H1 (cell line): Measurements from ENCODE around the gene MTURN. TPM values are rescaled to one million over a fixed set of nuclear protein-coding genes. Genes with fewer than 3 reads are reported as not detected.

Source experiments
- CTCF ChIA-PET: fragments of 300-600 bp; sonication (Branson Sonifier 250); formaldehyde crosslinking; loops from one replicate; lab custom pipeline; 2021; ENCODE audit not compliant: partially characterized antibody; lab: Charles Lee
- POLR2A ChIA-PET: fragments of 300-600 bp; sonication (Branson Sonifier 250); formaldehyde crosslinking; loops from one replicate; lab custom pipeline; 2021; ENCODE audit warnings: inconsistent platforms; ENCODE audit not compliant: partially characterized antibody; lab: Charles Lee
- DNase-seq, 2 experiments: peaks; one replicate each; pipeline versions ENCODE4 v3.0.0 to v3.0.0-alpha.2; 2010 to 2022; ENCODE audit warnings: low spot score in 2 of 2, low read depth in 1 of 2, mixed read lengths in 1 of 2
- FAIRE-seq: peaks from 2 replicates; lab custom pipeline; 2011; peaks lifted over from hg19 to GRCh38; lab: Jason Lieb, UNC
- H2AFZ ChIP-seq: 2 replicates; pipeline ENCODE4 v1.8.1; 2012; ENCODE audit warnings: low read length, inconsistent platforms
- H2AK5ac ChIP-seq: 2 replicates; pipeline ENCODE4 v1.6.1; 2013; ENCODE audit warnings: low read depth, low read length
- H2BK120ac ChIP-seq: replicated peaks from 2 replicates; pipeline ENCODE3; 2013; ENCODE audit warnings: low read depth, low read length, inconsistent platforms
- H2BK12ac ChIP-seq: 2 replicates; pipeline ENCODE4 v1.6.1; 2013; ENCODE audit warnings: low read depth, low read length
- H2BK15ac ChIP-seq: 2 replicates; pipeline ENCODE4 v1.6.1; 2013; ENCODE audit warnings: low read length
- H2BK20ac ChIP-seq: 2 replicates; pipeline ENCODE4 v1.6.1; 2013; ENCODE audit warnings: low read length
- H2BK5ac ChIP-seq: 2 replicates; pipeline ENCODE4 v1.6.1; 2013; ENCODE audit warnings: low read depth, low read length
- H3K14ac ChIP-seq: 2 replicates; pipeline ENCODE4 v1.6.1; 2013; ENCODE audit warnings: inconsistent platforms; ENCODE audit not compliant: insufficient read length
- H3K18ac ChIP-seq: 2 replicates; pipeline ENCODE4 v1.6.1; 2013; ENCODE audit warnings: low read length; ENCODE audit errors: extremely low read depth
- H3K23ac ChIP-seq: 2 replicates; pipeline ENCODE4 v1.6.1; 2013; ENCODE audit warnings: inconsistent platforms; ENCODE audit not compliant: insufficient read length
- H3K23me2 ChIP-seq: 2 replicates; pipeline ENCODE4 v1.6.1; 2013; ENCODE audit warnings: low read depth, low read length
- H3K27ac ChIP-seq: 2 replicates; pipeline ENCODE4 v1.6.1; 2011; ENCODE audit warnings: low read depth, low read length, inconsistent platforms
- H3K27me3 ChIP-seq, 4 experiments: replicated peaks in 1 of 4; 1 replicate in 1 of 4; 2 replicates in 3 of 4; pipeline versions ENCODE4 v1.6.1 to v1.8.1; 2011 to 2013; ENCODE audit warnings: low read length in 3 of 4, mild to moderate bottlenecking in 3 of 4, inconsistent platforms in 2 of 4, mixed read lengths in 2 of 4, moderate library complexity in 1 of 4; ENCODE audit not compliant: control insufficient read depth in 3 of 4, insufficient read depth in 3 of 4; ENCODE audit errors: extremely low read depth in 1 of 4
- H3K36me3 ChIP-seq, 4 experiments: 2 replicates each; pipeline versions ENCODE4 v1.6.1 to v1.8.1; 2011 to 2013; ENCODE audit warnings: mild to moderate bottlenecking in 4 of 4, low read length in 3 of 4, moderate library complexity in 2 of 4, control low read depth in 1 of 4, inconsistent platforms in 1 of 4; ENCODE audit not compliant: insufficient read depth in 4 of 4, control insufficient read depth in 2 of 4
- H3K4ac ChIP-seq: replicated peaks from 2 replicates; pipeline ENCODE3; 2013; ENCODE audit warnings: low read length, low read depth, mixed read lengths, inconsistent platforms; ENCODE audit not compliant: insufficient read length
- H3K4me1 ChIP-seq, 4 experiments: replicated peaks in 1 of 4; 1 replicate in 1 of 4; 2 replicates in 3 of 4; pipeline versions ENCODE4 v1.6.1 to v1.8.1; 2011 to 2013; ENCODE audit warnings: low read length in 3 of 4, inconsistent platforms in 2 of 4, mixed read lengths in 1 of 4; ENCODE audit not compliant: insufficient read depth in 4 of 4, control insufficient read depth in 3 of 4
- H3K4me2 ChIP-seq, 2 experiments: 2 replicates each; pipeline versions ENCODE4 v1.6.1 to v1.8.1; 2011 to 2013; ENCODE audit warnings: low read depth in 2 of 2, low read length in 2 of 2, control low read depth in 1 of 2, inconsistent platforms in 1 of 2, mild to moderate bottlenecking in 1 of 2; ENCODE audit not compliant: insufficient read depth in 1 of 2
- H3K4me3 ChIP-seq, 4 experiments: fragments of 200-600, 300-600 bp in 1 of 4; sonication (generic), shearing (Covaris generic), sonication (Bioruptor Twin) in 1 of 4; 2 replicates each; pipeline versions ENCODE4 v1.5.1 to v1.8.1; 2011 to 2016; ENCODE audit warnings: low read length in 4 of 4, low read depth in 3 of 4, control low read depth in 2 of 4, inconsistent platforms in 2 of 4, mild to moderate bottlenecking in 2 of 4, mixed read lengths in 1 of 4, moderate library complexity in 1 of 4; ENCODE audit not compliant: insufficient read depth in 2 of 4; ENCODE audit errors: extremely low read depth in 1 of 4
- H3K56ac ChIP-seq: replicated peaks from 2 replicates; pipeline ENCODE3; 2013; ENCODE audit warnings: low read depth, mild to moderate bottlenecking, mixed read lengths, low read length, inconsistent platforms; ENCODE audit not compliant: insufficient read length
- H3K79me1 ChIP-seq: 2 replicates; pipeline ENCODE4 v1.6.1; 2013; ENCODE audit warnings: low read depth, low read length, control low read depth
- H3K79me2 ChIP-seq, 2 experiments: 2 replicates each; pipeline versions ENCODE4 v1.6.1 to v1.8.1; 2012 to 2013; ENCODE audit warnings: low read length in 2 of 2, mild to moderate bottlenecking in 2 of 2, inconsistent platforms in 1 of 2; ENCODE audit not compliant: insufficient read depth in 2 of 2, control insufficient read depth in 1 of 2
- H3K9ac ChIP-seq, 4 experiments: replicated peaks in 1 of 4; 1 replicate in 1 of 4; 2 replicates in 3 of 4; pipeline versions ENCODE4 v1.6.1 to v1.8.1; 2011 to 2013; ENCODE audit warnings: low read depth in 3 of 4, low read length in 3 of 4, control low read depth in 2 of 4, mild to moderate bottlenecking in 2 of 4, moderate library complexity in 2 of 4, inconsistent platforms in 1 of 4; ENCODE audit errors: extremely low read depth in 1 of 4
- H3K9me3 ChIP-seq, 2 experiments: 2 replicates each; pipeline versions ENCODE4 v1.6.1 to v1.8.1; 2012 to 2013; ENCODE audit warnings: mild to moderate bottlenecking in 2 of 2, moderate library complexity in 2 of 2, control low read depth in 1 of 2, inconsistent platforms in 1 of 2, low read depth in 1 of 2, low read length in 1 of 2, mixed read lengths in 1 of 2; ENCODE audit not compliant: insufficient read depth in 2 of 2
- H4K20me1 ChIP-seq, 2 experiments: replicated peaks in 1 of 2; 2 replicates each; pipeline versions ENCODE3 to v1.8.1; 2011 to 2013; ENCODE audit warnings: inconsistent platforms in 2 of 2, low read length in 2 of 2, mild to moderate bottlenecking in 1 of 2; ENCODE audit not compliant: insufficient read depth in 2 of 2, control insufficient read depth in 1 of 2
- H4K5ac ChIP-seq: 2 replicates; pipeline ENCODE4 v1.6.1; 2013; ENCODE audit warnings: low read length, low read depth, mixed read lengths, inconsistent platforms; ENCODE audit not compliant: insufficient read length
- H4K8ac ChIP-seq: 2 replicates; pipeline ENCODE4 v1.8.0; 2013; ENCODE audit warnings: mild to moderate bottlenecking, moderate library complexity, low read length, inconsistent platforms; ENCODE audit not compliant: insufficient read depth; ENCODE audit errors: extremely low read depth
- H4K91ac ChIP-seq: replicated peaks from 2 replicates; pipeline ENCODE3; 2013; ENCODE audit warnings: low read length, mixed read lengths, inconsistent platforms; ENCODE audit not compliant: insufficient read length
- CHD2 ChIP-seq: IDR thresholded peaks from 2 replicates; pipeline ENCODE4 v1.6.1; 2012; ENCODE audit warnings: low read length, improper control_type of control experiment
- EZH2 ChIP-seq: fragments of 200-600 bp; sonication (generic); IDR thresholded peaks from 2 replicates; pipeline ENCODE4 v1.7.1; 2012; ENCODE audit warnings: low read depth, mild to moderate bottlenecking, moderate library complexity, low read length, inconsistent platforms; ENCODE audit not compliant: severe bottlenecking
- KDM4A ChIP-seq: IDR thresholded peaks from one replicate; pipeline ENCODE4 v1.7.1; 2012; ENCODE audit warnings: low read depth, mild to moderate bottlenecking, moderate library complexity, low read length, inconsistent platforms; ENCODE audit not compliant: severe bottlenecking
- MAFK ChIP-seq: IDR thresholded peaks from 2 replicates; pipeline ENCODE4 v1.6.1; 2012; ENCODE audit warnings: low read depth, mild to moderate bottlenecking, improper control_type of control experiment, low read length
- NANOG ChIP-seq: IDR thresholded peaks from 2 replicates; pipeline ENCODE4 v1.6.1; 2011; ENCODE audit warnings: low read length, low read depth, mild to moderate bottlenecking, inconsistent platforms; ENCODE audit not compliant: insufficient read depth, poor library complexity, severe bottlenecking
- POU5F1 ChIP-seq: IDR thresholded peaks from 2 replicates; pipeline ENCODE4 v1.6.1; 2011; ENCODE audit warnings: low read depth, mild to moderate bottlenecking, low read length, moderate library complexity
- RBBP5 ChIP-seq: IDR thresholded peaks from 2 replicates; pipeline ENCODE4 v1.7.1; 2012; ENCODE audit warnings: low read depth, mild to moderate bottlenecking, inconsistent platforms, low read length, moderate library complexity, borderline replicate concordance
- RFX5 ChIP-seq: IDR thresholded peaks from 2 replicates; pipeline ENCODE4 v1.6.1; 2011; ENCODE audit warnings: low read depth, low read length, improper control_type of control experiment, borderline replicate concordance
- SP4 ChIP-seq: IDR thresholded peaks from 2 replicates; pipeline ENCODE4 v1.6.1; 2012; ENCODE audit warnings: low read length, inconsistent platforms
- TAF7 ChIP-seq: optimal IDR thresholded peaks from 2 replicates; pipeline ENCODE3; 2011; ENCODE audit warnings: low read depth, mild to moderate bottlenecking, inconsistent platforms, low read length, moderate library complexity, borderline replicate concordance
- TBP ChIP-seq: IDR thresholded peaks from 2 replicates; pipeline ENCODE4 v1.6.1; 2011; ENCODE audit warnings: low read depth, low read length, improper control_type of control experiment
- WGBS, 2 experiments: shearing (Covaris generic) in 1 of 2; methylation state at CpG; one replicate each; pipeline versions ENCODE4 v1.1.6 to v1.1.7; 2013 to 2015; ENCODE audit warnings: low lambda C conversion rate in 2 of 2, mixed read lengths in 2 of 2, inconsistent platforms in 1 of 2, low coverage in 1 of 2, missing lambda C conversion rate in 1 of 2; ENCODE audit not compliant: insufficient replicate concordance in 2 of 2, insufficient coverage in 1 of 2, insufficient read length in 1 of 2; ENCODE audit errors: extremely low coverage in 1 of 2, missing lambda C conversion rate in 1 of 2; 5-methylcytosine and 5-hydroxymethylcytosine counted together
- polyA plus RNA-seq, 7 experiments: library from polyadenylated mRNA; depleted of rRNA in 3 of 7; stranded (reverse) in 5 of 7; unstranded in 2 of 7; fragments of >200 nt in 5 of 7; fragments of 200-250 nt in 2 of 7; gene quantifications; 1 replicate in 5 of 7; 2 replicates in 1 of 7; 4 replicates in 1 of 7; pipeline versions ENCODE4 v1.2.1 to v1.2.3, GENCODE V29; 2011 to 2013; ENCODE audit warnings: missing spikeins in 2 of 7, mixed read lengths in 2 of 7
- total RNA-seq: library from RNA; stranded (reverse); fragmentation: NEBNext Ultra II Directional; extraction: Animal tissue kit (Norgen Biotek cat#: 25700); gene quantifications from 2 replicates; pipeline ENCODE4 v1.2.1, GENCODE V29; 2021
- TF ChIP-seq, protein P1 (sequence below): IDR thresholded peaks from 2 replicates; pipeline ENCODE4 v1.6.1; 2012; ENCODE audit warnings: inconsistent platforms

MTURN gene
- total and polyA plus RNA-seq, 2 of the 8 experiments (the other 6 are each of a cell fraction or from before 2014, with no cell fraction given), result 2.6 to 5.8 TPM

DNA sequence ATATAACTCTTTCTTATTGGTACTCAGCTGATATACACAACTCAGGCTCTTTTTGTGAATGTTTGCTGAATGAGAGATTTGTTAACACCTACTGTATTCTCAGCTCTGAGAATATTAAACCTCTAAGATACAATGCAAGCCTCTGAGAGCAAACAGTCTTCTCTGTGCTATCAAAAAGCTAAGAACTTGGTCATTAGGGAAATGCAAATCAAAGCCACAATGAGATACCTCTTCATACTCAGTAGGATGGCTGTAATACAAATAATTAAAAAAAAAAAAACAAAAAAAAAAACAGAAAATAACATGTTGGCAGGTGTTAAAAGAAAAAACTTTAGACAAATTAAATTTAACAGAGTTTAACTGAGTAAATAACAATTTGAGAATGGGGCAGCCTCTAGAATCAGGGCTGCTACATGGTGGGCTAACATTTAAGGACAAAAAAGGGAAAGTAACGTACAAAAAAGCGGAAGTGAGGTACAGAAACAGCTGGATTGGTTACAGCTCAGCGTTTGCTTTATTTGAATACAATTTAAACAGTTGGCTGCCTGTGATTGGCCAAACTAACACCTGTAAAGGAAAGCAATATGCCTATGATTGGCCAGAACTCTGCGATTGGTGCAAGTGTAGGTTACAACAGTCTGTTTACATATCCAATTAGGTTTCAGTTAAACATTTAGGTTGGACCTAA is 14.8 kb upstream of the MTURN start:
- no peak overlapping the region for H2BK120ac ChIP-seq
- ChIA-PET CTCF (interaction anchor here (0.8 to 1.2 kb wide), 2 partner anchors 10 to 14 kb away, joined by 3 read pairs; no protein-coding TSS in a partner anchor), POLR2A (interaction anchor here (1.3 kb wide), 1 partner anchor 14 kb away, joined by 3 read pairs; no protein-coding TSS in a partner anchor)
- TF ChIP-seq MAFK (no peak), NANOG (no peak), KDM4A (no peak), TAF7 (no peak), RBBP5 (no peak), EZH2 (no peak), CHD2 (no peak), POU5F1 (no peak), SP4 (no peak), RFX5 (no peak), TBP (no peak)
- TF ChIP-seq, protein P1, sequence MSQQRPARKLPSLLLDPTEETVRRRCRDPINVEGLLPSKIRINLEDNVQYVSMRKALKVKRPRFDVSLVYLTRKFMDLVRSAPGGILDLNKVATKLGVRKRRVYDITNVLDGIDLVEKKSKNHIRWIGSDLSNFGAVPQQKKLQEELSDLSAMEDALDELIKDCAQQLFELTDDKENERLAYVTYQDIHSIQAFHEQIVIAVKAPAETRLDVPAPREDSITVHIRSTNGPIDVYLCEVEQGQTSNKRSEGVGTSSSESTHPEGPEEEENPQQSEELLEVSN, result no peak

More for the DNA sequence above, 14.8 kb upstream of the MTURN start:
- Histone ChIP-seq H3K27ac (no peak overlapping the region), H2BK20ac (no peak overlapping the region), H3K23ac (no peak overlapping the region), H3K18ac (no peak overlapping the region), H2BK5ac (no peak overlapping the region), H2AFZ (no peak overlapping the region), H3K36me3 (peaks cover 0 to 4% (median 0%) of the 10 kb centered on the region in 4 experiments; a peak in 1 of 8 replicates), H2BK12ac (no peak overlapping the region), H3K4me3 (no peak overlapping the region), H4K20me1 (peaks cover 0 to 5% of the 10 kb centered on the region in 2 experiments), H3K9ac (no peak overlapping the region), H2AK5ac (no peak overlapping the region), H3K79me2 (no peaks in the 10 kb centered on the region), H4K91ac (no peak overlapping the region), H3K27me3 (no peaks in the 10 kb centered on the region), H3K9me3 (peaks cover 4 to 8% of the 10 kb centered on the region in 2 experiments), H3K79me1 (no peaks in the 10 kb centered on the region), H3K14ac (no peak overlapping the region), H3K4me2 (no peak overlapping the region), H4K5ac (no peak overlapping the region), H3K4me1 (no peaks in the 10 kb centered on the region; a peak in 1 of 7 replicates), H2BK15ac (no peak overlapping the region), H3K4ac (no peak overlapping the region), H3K23me2 (no peaks in the 10 kb centered on the region), H4K8ac (no peak overlapping the region), H3K56ac (no peak overlapping the region)
- DNase-seq (no peak), FAIRE-seq (no peak)
- 85% methylated on average over 4 of the region's 4 CpGs; no CpG with 5 or more reads in 1 of the 2 experiments for WGBS, 2 experiments
